Measurements from ENCODE around the gene C2CD4D.

The C2CD4D gene

DNA sequence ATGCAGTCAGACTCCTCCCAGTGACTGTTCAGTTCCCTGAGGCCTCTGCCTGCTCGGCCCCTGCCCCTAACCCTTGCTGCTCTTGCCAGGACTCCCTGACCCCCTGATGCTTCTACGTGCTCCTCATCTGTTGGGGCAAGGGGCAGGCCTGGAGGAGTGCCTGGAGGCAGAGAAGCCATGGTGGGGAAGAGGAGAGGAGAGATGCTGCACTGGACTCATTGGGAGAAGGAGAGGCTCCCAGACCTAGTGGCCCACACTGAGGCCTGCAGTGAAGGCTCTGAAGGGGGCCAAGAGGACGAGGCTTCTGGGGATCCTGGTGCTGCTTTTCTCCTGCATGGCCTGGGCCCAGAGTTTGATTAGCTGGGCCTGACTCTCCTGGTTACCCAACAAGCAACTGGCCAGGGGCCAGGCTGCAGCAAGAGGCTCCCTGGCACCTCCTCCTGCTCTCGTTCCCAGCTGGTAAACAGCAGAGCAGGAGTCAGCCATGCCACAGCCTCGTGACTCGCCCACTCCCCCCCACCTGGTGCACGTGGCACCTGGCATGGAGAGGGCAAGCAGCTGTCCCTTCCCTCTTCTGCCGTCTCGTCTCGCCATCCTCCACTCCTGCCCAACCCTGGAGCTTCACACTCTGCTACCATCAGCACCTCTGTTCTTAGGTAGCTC is 7.2 kb downstream of the C2CD4D start:
- DNase-seq = peak; percentile 27

- DNase-seq = no peak
Observed at GRCh38 chr1:151831605-151832004, 8.0 kb downstream of the C2CD4D start, which contains the start of gene RORC. TSS of gene RORC (minus strand) at chr1:151831802. CDS start at chr1:151831764, 38 bp downstream.

DNA sequence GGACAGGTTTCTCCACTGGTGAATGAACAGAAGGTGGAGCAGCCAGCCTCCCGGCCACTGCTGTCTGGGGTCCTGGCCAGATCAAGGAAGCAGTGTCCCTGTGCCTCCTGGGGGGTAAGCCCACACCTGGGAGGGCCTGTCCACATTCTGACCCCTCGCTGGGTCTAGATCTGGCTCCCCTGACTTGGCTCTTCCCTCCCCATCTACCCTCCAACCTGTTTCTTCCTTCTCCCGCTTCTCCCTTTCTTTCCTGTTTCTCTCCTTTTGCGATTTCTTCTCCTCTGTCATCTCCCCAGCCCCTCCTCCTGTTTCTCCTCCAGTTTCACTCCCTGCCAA is 8.4 kb downstream of the C2CD4D start:
- DNase-seq = no peak

- no peak for DNase-seq
Observed at GRCh38 chr1:151830055-151830454, 9.6 kb downstream of the C2CD4D start.

DNA sequence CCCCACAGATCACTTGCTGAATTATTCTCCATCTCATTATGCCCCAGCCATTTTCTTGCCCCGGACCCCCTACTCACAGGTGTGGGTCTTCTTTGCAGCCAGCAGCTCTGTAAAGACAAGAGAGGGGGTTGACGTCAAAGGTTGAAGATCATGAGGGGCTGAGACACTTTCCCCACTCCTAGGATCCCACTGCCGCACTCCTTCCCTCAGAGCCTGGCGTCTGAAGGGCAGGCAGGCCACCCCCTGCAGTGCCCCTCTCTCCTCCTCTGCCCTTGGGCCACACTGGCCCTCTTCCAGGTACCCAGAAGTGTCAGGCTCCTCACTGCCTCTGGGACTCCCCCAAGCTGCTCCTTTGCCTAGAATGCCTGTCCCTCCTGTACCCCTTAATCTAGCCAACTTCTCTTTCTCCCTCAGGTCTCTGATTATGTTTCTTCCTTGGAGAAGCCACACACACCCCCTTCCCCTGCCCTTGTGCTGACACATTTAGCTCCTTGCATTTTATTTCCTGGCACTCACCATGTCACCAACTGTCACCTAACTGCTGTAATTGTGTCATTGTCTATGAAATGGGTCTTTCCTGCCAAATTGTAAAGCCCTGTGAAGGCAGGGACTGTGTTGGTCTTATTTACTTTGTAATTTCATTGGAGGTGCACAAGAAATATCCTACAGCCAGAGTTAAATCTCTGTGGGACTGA is 10.1 kb downstream of the C2CD4D start:
- no peak for DNase-seq

DNA sequence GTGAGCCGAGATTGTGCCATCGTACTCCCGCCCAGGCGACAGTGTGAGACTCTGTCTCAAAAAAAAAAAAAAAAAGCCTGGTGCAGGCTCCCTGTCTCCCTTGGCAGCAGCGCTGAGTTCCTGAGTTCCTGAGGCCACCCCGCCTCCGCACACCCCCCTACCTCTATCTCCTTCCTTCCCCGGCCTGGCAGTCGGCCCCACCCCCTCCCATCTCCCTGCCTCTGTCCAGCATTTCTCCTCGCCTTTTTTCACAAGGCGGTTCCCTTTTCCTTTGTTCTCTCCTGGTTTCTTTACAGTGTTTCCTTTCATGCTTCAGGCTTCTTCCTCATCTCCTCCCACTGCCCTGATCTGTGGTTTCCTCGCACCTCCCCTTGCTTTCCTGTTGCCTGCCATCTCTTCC is 10.7 kb downstream of the C2CD4D start:
- DNase-seq = no peak

GRCh38 chr1:151827853-151828252 is 11.8 kb downstream of the C2CD4D start:
- DNase-seq = no peak

GRCh38 chr1:151825751-151826660 is 13.6 kb downstream of the C2CD4D start:
- DNase-seq = no peak

DNA sequence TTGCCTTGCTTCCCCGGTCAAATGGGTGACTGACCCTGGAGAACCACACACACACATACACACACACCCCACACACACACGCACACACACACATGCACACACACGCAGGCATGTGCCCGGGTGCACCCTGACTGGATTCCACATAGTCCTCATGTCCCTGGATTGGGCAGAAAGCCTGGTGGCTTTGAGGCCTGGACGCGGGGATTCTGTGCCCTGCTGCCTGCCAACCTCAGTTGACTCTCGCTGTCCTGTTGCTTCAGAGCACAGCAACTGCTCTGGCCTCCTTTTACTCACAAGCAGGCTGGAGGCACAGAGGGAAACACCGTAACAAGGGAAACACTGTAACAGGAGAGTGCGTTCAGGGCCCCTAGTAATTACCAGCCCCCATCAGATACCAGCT is 14.4 kb downstream of the C2CD4D start:
- no peak for DNase-seq

- no peak for DNase-seq
Observed at GRCh38 chr1:151823175-151823574, 16.4 kb downstream of the C2CD4D start.

DNA sequence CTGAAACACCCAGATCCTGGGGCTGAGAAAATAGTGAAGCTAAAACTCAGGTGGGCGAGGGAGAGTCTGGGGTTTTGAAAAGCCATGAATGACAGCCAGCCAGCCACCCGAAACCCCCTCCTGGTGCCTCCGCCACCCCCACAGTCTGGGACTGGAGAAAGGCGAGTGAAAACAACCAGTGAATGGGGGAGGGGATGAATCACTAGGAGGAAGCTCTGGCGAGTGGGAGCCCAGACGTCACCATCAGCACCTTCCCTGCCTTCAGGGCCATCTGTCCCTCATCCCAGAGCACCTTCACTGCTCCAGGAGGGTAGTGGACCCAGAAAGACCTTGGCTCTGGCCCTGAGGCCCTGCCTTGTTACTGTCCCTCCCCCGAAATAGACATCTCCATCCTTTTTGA is 17.2 kb downstream of the C2CD4D start:
- no peak for DNase-seq

DNA sequence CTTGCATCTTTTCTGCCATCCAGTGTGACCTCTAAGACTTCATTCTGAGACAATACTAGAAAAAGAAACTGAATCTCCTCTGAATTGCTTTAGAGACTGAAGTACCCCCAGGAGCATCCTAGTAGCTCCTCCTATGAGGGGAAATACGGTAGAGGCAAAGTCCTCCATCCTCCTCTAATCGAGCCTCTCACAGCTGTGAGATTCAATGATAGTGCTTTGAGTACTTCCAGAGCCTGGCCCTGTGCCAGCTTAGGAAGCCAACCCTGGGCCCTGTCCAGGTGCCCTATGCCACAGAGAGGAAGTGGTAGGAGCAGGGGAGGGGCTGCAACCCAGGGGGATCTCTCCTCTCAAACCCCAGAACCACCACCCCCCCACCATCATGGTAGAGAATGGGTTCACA is 18.7 kb downstream of the C2CD4D start:
- no peak for DNase-seq

DNA sequence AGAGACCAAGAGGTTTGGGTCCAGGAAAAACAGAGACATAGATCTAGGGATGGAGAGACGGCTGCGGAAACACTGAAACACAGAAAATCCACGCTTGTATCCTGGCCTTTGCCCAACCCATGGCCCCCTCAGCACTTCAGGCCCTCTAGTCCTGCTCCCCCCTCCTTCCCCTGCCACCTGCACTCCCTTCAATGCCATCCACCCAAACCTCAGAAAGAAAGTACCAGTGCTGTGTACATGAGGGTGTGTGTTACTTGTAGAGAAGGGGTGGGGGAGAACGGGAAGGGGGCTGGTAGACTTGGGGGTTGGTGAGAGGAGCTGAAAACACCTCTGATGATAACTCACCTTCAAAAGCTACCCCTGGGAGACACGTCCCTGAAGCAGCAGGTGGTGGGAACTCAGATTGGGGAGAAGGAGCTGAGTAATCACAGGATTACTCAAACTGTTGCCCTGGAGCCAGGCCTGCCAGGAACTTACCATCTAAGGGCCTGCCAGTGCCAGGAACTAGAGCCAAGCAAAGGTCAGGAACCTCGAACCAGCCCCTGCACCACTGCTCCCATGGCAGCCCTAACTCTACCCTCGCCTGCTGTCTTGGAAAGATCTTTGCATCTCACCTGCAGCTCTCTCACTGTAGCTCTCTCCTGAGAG is 19.5 kb downstream of the C2CD4D start:
- no peak for DNase-seq

DNA sequence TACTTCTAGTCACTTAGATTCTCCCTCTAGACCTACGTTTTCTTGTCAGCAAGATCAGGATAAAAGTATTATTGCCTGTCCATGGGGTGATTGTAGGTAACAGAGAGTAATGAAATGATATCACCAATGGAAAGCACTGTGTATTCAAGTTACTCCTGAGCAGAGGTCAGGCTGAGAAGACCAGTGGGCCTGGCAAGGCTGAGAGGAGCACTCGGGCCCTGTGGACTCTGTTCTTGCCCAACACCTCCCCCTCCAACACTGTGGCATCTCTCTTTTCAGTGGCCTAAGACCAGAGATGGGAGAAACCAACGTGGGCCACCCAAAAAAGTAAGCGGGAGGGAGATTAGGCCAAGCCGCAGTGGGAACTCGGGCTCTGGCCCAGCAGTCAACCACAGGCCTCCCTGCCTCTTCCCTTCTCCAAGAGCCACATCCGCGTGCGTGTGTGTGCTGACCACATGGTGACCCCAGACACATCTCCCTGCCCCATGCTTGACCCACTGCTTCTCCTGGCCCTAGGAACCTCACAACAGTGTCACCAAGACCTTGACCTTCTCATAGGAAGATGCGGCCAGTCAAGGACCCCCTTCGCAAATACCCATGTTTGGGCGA is 20.3 kb downstream of the C2CD4D start:
- no peak for DNase-seq

DNA sequence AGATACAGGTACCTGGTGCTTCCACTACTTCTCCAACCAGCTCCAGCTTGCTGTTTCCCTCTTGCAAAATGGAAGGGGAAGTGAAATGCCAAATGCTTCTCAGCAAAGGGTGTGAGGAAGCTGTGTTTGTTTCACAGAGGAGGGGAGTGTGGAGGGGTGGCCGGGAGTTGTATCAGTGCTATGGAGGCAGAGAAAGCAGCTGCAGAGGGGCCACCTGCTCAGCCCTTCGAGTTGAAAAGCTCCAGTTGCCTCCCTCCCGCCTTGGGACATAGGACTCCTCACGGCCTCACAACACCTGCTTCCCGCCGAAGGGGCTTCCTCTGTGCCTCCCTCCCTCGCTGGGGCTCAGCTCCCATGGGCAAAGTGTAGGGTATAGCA is 22.3 kb downstream of the C2CD4D start:
- DNase-seq = no peak

DNA sequence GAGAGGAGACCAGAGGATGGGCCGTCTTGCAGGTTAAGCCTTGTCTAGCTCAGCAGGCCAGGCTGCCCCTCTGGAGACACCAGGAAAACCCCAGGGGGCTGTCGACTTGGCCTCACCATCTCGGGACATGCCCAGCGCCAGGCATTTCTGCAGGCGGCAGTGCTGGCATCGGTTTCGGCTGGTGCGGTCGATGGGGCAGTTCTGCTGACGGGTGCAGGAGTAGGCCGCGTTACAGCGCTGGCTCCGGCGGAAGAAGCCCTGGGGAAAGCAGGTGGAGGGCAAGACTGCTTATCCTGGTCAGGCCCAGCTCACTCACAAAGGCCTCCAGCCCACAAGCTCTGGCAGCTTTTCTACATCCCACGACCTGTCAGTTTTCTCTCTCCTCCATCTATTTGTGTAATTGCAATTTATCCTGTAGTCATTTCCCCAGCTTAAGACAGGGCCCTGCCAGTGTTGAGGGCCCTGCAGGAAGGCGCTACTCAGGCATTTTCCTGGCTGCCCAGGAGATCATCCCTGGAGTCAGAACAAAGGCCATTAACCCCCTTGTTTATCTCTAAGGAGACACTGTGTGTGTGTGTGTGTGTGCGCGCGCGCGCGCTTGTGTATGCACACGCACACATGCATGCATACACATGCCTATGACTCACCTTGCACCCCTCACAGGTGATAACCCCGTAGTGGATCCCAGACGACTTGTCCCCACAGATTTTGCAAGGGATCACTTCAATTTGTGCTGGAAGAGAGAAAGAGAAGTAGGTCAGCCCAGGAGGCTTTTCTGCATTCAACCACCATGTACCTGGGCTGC is 22.9 kb downstream of the C2CD4D start:
- DNase-seq = no peak

DNA sequence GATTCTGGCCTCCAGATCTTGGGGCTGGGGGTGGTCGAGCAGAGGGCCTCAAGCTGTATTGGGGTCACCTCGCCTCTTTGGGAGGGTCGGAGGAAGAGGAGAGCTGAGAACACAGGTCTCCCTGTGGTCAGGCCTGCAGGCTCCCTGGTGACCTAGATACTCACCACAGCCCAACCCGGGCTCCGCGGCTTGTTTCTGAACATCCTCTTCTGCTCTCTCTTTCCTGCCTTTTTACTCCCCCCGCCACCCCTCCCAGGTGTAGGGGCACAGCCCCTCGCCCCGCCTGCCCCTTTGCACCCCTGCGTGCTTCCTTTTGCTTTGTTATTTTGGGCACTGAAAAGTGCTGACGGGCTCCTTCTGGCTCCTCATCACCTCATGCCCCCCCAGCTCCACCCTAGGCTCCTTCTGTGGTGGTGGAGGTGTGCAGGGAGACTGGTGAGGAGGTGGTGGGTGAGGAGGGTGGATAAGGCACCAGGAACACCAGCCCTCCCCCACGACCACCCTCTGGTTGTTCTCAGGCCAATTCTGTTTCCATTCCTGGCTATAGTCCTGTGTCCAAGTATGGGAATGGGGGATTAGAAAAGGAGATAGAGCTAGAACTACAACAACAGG is 23.8 kb downstream of the C2CD4D start:
- DNase-seq = no peak

GRCh38 chr1:151814971-151815545 is 24.6 kb downstream of the C2CD4D start:
- DNase-seq = no peak

DNA sequence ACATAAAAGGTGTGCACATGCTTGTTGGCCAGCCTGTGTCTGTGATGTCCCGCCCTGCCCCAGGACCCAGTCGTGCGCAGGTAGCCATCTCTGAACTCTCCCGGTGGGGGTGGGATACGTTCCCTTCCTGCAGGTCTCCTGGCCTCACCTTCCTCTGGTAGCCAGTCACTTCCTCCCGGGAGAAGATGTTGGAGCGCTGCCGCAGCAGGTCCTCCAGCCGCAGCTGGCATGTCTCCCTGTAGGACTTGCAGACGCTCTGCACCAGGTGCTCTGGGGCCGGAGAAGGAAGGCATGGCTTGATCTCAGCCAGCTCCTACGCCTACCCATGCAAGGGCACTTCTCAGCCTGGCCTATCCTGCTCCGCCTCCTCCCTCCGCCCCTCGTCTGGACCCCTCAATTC is 25.2 kb downstream of the C2CD4D start:
- no peak for DNase-seq

GRCh38 chr1:151813271-151813977 is 26.2 kb downstream of the C2CD4D start:
- no peak for DNase-seq

GRCh38 chr1:151811181-151811580 is 28.4 kb downstream of the C2CD4D start:
- DNase-seq = no peak
